Measurements from ENCODE around the gene RGS14. TPM values are rescaled to one million over a fixed set of nuclear protein-coding genes. Genes with fewer than 3 reads are reported as not detected.

The RGS14 gene
- total RNA-seq, 4 donors from 2014 or later, result 28.6 to 38.3 (median 37.2) TPM

GRCh38 chr5:177334781-177335700 lies 22.7 kb upstream of the RGS14 start:
- no peak for DNase-seq (ENCODE audit: low spot score in 2 of 2)
- 87 to 92% methylated on average over 21 of the region's 21 CpGs for WGBS, 2 donors

GRCh38 chr5:177335701-177336065 lies 22.0 kb upstream of the RGS14 start:
- 94% methylated on average over 6 to 7 of the region's 7 CpGs for WGBS, 2 donors
- intact Hi-C loops (cut with DNase I; ENCODE audit: low total_unique reads), result no loop called here

More at GRCh38 chr5:177334781-177335700, 22.7 kb upstream of the RGS14 start:
- no peak for TF ChIP-seq CTCF (IDR thresholded peaks at IDR 0.05)
- TF ChIP-seq POLR2A (IDR thresholded peaks at IDR 0.05), result no peak
- intact Hi-C loops (cut with DNase I; ENCODE audit: low total_unique reads), result no loop called here
- H3K4me3 ChIP-seq (ENCODE audit: low read depth, poor library complexity, severe bottlenecking), result no peak overlapping the region

GRCh38 chr5:177336112-177336511 lies 21.6 kb upstream of the RGS14 start:
- no peak for DNase-seq (ENCODE audit: low spot score in 2 of 2)
- 65 to 75% methylated on average over 12 of the region's 12 CpGs for WGBS, 2 donors
- no peak for TF ChIP-seq CTCF (IDR thresholded peaks at IDR 0.05)
- no peak for TF ChIP-seq POLR2A (IDR thresholded peaks at IDR 0.05)
- intact Hi-C loops (cut with DNase I; ENCODE audit: low total_unique reads), result no loop called here
- H3K4me3 ChIP-seq (ENCODE audit: low read depth, poor library complexity, severe bottlenecking), result no peak overlapping the region

More at GRCh38 chr5:177335701-177336065, 22.0 kb upstream of the RGS14 start:
- no peak for TF ChIP-seq POLR2A (IDR thresholded peaks at IDR 0.05)
- no peak for TF ChIP-seq CTCF (IDR thresholded peaks at IDR 0.05)
- H3K4me3 ChIP-seq (ENCODE audit: low read depth, poor library complexity, severe bottlenecking), result no peak overlapping the region
- no peak for DNase-seq (ENCODE audit: low spot score in 2 of 2)

- TF ChIP-seq POLR2A (IDR thresholded peaks at IDR 0.05) (no peak), CTCF (IDR thresholded peaks at IDR 0.05) (no peak)
- 86 to 93% methylated on average over 25 to 36 of the region's 36 CpGs for WGBS, 2 donors
- no peak for DNase-seq (ENCODE audit: low spot score in 2 of 2)
- no peak overlapping the region for H3K4me3 ChIP-seq (ENCODE audit: low read depth, poor library complexity, severe bottlenecking)
- intact Hi-C loops (cut with DNase I; ENCODE audit: low total_unique reads), result no loop called here
Measured at GRCh38 chr5:177336603-177337494, 20.9 kb upstream of the RGS14 start.

GRCh38 chr5:177338251-177339106 lies 19.2 kb upstream of the RGS14 start:
- intact Hi-C loops (cut with DNase I; ENCODE audit: low total_unique reads), result no loop called here
- no peak for TF ChIP-seq POLR2A (IDR thresholded peaks at IDR 0.05)
- no peak for TF ChIP-seq CTCF (IDR thresholded peaks at IDR 0.05)
- DNase-seq (ENCODE audit: low spot score in 2 of 2), result no peak
- 86 to 88% methylated on average over 21 to 22 of the region's 22 CpGs for WGBS, 2 donors
- no peak overlapping the region for H3K4me3 ChIP-seq (ENCODE audit: low read depth, poor library complexity, severe bottlenecking)

Data from lower leg skin (tissue), 4 donors.